Stomach (tissue), 4 donors: ENCODE data around the gene GCN1.

Experiments
- POLR2A ChIP-seq, 4 donors: fragments of 450-650 bp; IDR thresholded peaks; one replicate each; pipeline ENCODE4 v1.6.1; 2016; ENCODE audit warnings: antibody characterized with exemption in 4 of 4, control low read depth in 2 of 4, mild to moderate bottlenecking in 1 of 4, moderate library complexity in 1 of 4
- TF ChIP-seq, protein P1 (sequence below), 7 experiments: fragments of 450-650 bp in 4 of 7; fragments of 200-600 bp in 3 of 7; sonication (generic) in 3 of 7; IDR thresholded peaks; one replicate each; pipeline ENCODE4 v1.5.1; 2016 to 2019; ENCODE audit warnings: antibody characterized with exemption in 7 of 7, control low read depth in 2 of 7, mild to moderate bottlenecking in 1 of 7

DNA sequence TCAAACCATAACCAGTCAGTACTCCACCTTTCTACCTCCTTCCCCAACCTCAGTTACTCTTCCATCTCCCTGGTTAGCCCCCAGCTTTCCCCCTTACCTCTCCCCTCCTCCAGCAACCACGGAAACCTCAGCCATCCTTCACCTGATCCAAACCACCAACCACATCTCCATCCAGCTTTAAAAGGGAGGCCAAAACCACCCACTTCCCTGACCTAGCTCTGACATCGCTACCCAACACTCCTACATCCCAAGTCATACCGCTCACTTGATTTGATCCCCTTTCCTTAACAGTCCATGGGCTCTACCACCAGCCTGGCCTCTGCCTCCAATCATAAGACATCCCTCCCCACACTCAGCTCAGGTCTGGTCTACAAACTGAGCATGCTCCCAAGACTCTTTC lies 79.4 kb downstream of the GCN1 start:
- TF ChIP-seq, protein P1, sequence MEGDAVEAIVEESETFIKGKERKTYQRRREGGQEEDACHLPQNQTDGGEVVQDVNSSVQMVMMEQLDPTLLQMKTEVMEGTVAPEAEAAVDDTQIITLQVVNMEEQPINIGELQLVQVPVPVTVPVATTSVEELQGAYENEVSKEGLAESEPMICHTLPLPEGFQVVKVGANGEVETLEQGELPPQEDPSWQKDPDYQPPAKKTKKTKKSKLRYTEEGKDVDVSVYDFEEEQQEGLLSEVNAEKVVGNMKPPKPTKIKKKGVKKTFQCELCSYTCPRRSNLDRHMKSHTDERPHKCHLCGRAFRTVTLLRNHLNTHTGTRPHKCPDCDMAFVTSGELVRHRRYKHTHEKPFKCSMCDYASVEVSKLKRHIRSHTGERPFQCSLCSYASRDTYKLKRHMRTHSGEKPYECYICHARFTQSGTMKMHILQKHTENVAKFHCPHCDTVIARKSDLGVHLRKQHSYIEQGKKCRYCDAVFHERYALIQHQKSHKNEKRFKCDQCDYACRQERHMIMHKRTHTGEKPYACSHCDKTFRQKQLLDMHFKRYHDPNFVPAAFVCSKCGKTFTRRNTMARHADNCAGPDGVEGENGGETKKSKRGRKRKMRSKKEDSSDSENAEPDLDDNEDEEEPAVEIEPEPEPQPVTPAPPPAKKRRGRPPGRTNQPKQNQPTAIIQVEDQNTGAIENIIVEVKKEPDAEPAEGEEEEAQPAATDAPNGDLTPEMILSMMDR (IDR thresholded peaks at IDR 0.05), result no peak
- no peak for TF ChIP-seq POLR2A (IDR thresholded peaks at IDR 0.05)
